DMS114 treated with DMSO at 0.1 percent for 48 hours (cell line): ENCODE measurements around the gene JAG2.
A peak's percentile ranks its signal among the peaks of the same experiment; 100 is the strongest.

Source experiments
- DNase-seq: peaks from one replicate; lab custom pipeline; 2025; ENCODE audit not compliant: unreplicated experiment; lab: John Stamatoyannopoulos, UW

The JAG2 gene

DNA sequence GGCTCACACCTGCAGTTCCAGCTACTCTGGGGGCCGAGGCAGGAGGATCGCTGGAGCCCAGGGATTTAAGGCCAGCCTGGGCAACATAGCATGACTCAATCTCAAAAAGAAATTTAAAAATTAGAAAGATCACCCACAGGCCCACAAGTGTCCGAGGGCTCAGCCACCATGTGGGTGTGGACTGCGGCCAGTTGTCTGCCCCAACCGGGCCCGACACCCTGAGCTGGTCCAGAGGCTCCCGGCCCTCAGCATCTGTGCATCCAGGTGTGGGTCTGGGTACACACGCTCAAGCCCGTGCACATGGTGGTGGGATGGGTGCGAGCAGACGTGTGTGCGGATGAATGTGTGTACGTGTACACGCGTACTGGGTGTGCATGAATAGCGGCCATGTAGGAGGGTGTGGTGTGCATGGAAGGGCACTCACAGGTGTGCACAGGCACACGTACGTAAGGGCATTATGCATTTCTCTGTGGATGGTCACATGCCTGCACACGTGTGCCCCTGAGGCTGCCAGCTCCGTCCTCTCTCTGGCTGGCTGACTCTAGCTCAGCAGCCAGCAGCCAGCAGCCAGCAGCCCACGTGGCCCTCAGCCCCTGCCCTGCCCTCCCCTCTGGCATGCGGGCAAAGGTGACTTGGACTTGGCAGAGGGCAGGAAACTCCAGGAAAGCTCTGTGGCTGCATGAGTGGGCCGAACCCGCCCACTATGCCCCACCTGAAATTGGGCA, 35.8 kb upstream of the JAG2 start:
- DNase-seq, result no peak

DNA sequence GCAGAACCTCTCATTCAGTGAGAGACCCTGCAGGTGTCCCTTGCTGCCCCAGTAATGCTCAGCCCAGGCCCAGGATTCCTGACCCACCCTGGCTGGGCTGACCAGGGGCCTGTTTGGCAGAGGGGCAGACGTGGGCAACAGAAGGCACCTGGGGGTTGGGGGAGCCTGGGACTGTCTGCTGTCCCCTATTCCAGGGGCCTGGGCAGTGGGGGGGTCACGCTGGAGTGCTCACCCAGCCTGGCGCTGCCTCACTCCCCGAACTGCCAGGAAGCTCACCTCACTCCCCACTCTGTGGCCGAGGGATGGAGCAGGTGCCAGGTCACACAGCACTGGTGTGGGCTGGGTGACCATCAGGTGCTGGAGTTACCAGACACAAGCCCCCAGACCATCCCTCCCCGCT, 35.1 kb upstream of the JAG2 start:
- no peak for DNase-seq

DNA sequence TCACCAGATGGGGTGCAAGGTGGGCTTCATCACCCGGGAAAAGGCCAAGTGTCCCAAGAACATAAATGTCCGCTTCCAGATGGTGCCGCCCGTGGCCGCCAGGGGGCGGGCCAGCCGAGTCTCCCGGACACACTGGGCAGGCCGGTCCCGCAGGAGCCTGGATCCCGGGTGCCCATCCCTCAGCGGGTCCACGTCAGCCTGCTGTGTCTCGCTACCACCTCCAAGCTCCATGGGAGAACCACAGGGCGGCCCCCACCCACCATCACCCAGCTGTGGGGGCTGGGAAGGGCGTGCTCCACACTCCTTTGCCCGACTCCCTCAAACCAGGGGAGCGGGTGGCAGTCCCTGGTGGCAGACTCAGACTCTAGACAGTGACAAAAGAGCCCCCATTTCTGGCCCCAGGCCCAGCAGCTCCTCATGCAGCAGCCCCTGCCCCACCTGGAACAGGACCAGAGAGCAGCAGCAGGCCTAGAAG, 34.5 kb upstream of the JAG2 start:
- DNase-seq, result peak; percentile 14

GRCh38 chr14:105201925-105202513, 33.4 kb upstream of the JAG2 start:
- DNase-seq, result no peak

DNA sequence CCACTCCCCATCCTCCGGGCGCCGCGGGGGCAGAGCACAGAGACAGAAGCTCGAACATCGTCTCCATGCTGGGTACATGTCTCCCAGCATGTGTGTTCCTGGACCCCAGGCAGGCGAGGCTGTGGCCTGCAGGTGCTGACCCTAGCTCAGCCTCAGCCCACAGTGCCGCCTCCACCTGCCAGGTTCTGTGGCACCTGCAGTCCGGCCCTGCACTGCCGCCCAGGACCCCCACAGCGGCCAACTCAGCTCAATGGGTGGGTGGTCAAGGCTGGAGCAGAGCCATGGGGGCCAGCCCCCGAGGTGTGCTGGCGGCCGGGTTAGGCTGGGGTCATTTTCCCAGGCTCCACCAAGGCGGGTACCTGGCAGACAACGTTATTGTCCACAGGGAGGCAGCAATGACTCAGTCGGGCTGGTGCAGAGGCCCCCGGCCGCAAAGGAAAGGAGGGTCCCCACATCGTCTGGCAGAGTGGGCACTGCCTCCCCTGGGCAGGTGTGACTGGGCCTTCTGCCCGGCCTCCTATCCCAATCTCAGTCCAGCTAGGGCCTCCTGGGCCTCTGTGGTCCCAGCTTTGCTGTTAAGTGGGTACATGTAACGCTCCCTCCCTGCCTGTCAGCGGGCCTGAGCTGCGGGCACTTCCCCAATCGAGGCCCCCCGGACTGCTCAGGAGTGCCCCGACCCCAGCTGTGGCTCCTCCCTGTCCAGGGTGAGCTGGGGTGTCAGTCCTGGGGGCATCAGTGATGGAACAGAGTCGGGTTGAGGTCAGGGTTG, 32.8 kb upstream of the JAG2 start:
- no peak for DNase-seq

DNA sequence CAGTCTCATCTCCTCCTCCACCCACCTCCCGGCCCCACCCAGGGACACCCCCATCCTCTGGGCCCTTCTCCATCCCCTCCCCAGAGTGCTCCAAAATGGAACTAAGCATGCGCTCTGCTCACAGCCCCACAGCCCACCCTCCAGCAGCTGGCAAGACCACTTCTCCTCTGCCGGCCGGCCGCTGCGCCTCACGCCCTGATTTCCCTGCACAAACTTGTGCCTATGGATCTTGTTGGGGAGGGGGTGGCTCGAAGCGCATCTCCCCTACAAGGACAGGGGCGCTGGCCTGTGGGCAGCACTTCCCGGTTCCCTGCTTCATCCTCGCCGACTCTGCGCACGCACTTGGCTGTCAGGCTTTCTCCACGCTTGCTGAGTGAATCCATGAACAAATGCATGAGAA, 32.1 kb upstream of the JAG2 start:
- no peak for DNase-seq

DNA sequence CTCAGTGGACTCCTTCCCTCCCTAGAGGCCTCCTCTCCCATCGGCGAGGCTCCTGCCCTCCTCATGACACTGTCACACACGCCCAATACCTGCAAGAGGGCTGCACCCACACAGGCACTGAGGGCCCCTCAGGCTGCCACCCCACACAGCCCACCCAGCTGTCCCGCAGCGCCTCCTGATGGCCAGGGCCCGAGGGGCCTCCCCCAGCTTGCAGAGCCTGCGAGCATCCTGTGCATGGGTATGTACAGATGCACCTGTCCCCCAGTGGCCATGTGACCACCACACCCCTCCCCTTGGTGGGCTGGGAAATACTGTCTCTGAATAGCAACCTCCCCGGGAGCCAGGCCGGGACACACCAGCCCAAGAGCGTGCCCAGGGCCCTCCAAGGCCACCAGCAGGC, 31.5 kb upstream of the JAG2 start:
- no peak for DNase-seq

DNA sequence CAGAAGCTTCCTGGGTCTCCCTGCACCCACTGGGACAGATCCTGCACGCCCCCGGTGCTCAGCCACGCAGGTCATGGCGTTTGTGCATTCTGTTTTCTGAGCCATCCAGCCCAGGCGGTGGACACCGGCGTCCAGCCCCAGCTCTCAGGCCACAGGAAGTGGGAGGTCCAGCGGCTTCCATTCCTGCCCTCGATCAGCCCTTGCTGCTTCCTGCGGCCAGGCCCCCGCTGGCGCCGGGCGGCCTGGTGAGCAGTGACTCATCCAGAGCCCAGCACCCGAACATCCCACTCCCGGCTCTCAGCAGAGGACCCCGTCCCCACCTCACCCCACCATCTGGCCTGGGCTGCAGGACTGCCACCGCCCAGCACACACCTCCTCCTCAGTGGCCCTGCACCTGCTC, 30.5 kb upstream of the JAG2 start:
- no peak for DNase-seq

DNA sequence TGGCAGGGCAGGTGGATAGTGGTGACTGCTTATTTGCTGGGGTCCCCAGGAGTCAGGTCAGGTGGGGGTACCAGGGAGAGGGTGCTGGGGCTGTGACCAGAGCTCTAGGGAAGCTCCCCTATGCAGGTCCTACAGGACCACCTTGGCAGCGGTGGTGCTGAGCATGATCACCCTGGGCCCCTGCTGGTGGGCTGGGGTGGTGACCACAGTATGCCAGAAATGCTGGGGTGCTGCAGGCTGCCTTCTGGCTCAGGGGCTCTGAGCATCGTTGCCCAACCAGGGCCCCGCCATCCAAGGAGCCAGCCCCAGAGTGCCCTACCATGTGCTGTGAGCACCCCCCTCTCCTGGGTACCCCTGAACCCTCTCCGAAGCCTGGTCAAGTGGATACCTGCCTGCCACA, 30.0 kb upstream of the JAG2 start:
- DNase-seq, result no peak

DNA sequence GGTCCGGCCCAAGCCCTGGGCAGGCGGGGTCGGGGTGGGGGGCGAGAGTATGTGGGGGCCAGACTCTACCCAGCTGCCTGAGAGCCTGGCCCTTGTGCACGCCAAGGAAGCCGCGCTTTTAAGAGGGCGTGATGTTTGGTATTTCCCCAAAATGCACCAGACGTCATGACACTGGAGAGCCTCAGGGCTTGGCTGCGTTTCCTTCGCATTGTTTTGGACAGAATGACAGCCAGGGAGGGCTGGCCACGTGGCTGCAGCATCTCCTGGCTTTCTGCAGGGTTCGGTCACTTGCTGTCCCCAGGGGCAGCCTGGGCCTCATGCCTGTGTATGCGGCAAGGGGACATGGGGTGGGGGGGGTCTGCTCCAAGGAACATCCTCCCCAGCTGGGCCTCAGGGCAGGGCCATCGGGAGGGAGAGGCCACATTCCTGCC, 28.6 kb upstream of the JAG2 start:
- DNase-seq, result no peak

DNA sequence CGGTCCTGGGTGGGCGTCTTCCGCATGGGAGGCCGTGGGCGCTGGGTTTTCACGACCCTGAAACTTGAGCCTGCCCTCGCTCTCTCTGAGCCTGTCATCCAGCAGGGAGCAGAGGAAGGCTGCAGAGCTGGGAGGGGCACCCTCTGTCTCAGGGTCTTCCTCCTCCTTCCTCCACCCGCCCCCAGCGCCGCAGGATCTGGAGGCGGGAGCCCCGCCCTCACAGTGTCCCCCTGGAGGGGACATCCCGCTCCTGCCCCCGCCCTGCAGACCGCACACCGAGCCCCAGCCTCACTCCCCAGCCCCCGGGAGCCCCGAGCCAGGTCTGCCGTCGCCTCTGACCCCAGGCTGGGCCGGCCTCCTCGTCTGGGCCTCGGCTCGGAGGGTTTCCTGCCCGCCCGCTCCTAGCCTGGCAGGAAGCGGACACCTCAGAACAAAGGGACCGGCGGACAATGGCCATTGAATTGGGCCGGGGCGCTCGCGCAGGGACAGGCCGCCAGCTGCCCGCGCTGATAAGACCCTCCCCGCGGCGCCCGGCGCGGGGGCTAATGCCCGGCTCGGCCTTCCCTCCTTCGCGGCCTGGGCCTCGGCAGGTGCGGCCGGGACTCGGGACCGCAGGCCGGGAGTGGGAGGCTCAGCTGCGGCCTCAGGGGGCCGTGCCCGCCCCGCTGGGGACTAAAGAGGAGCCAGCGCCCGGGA, 27.8 kb upstream of the JAG2 start:
- DNase-seq, result no peak

- no peak for DNase-seq
Observed at GRCh38 chr14:105195522-105196264, 27.1 kb upstream of the JAG2 start.

- no peak for DNase-seq
Observed at GRCh38 chr14:105195051-105195450, 26.5 kb upstream of the JAG2 start.

DNA sequence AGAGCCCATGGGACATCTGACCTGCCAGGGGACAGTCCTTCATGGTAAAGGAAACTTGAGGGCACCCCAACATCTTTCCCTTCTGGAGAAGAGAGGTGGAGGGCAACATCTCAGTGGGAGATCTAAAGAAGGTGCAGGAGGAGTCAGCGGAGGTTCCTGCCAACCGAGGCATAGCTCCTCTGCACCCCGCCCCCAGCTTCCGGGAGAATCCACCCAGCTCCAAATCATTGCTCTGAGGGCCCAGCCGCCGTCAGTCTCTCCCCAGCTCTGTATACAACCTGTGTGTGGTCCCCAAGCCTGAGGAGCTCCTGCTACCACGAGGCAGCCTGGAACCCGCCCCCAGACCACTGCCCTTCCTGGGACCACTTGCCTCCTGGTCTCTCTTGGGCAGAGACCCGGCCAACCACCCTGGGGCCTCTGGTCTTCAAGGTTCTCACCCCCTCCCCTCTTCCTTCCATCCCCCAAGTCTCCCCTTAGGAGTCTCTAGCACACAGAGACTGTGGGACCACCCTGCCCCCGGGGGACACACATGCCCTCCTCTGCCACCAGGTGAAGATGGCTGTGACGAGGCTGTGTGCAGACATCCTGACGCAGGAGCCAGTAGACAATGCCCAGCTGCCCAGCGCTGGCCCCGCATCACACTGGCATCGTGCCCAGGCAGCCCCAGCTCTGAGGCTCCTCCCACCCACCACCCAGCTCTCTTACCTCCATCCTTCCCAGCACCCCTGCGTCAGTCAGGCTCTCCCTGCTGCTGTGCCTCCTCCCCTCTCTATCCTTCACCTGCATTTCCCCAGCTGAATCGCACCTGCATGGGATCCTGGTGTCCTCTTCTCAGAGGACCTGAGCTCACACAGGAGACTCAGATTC, 25.6 kb upstream of the JAG2 start:
- DNase-seq, result no peak

DNA sequence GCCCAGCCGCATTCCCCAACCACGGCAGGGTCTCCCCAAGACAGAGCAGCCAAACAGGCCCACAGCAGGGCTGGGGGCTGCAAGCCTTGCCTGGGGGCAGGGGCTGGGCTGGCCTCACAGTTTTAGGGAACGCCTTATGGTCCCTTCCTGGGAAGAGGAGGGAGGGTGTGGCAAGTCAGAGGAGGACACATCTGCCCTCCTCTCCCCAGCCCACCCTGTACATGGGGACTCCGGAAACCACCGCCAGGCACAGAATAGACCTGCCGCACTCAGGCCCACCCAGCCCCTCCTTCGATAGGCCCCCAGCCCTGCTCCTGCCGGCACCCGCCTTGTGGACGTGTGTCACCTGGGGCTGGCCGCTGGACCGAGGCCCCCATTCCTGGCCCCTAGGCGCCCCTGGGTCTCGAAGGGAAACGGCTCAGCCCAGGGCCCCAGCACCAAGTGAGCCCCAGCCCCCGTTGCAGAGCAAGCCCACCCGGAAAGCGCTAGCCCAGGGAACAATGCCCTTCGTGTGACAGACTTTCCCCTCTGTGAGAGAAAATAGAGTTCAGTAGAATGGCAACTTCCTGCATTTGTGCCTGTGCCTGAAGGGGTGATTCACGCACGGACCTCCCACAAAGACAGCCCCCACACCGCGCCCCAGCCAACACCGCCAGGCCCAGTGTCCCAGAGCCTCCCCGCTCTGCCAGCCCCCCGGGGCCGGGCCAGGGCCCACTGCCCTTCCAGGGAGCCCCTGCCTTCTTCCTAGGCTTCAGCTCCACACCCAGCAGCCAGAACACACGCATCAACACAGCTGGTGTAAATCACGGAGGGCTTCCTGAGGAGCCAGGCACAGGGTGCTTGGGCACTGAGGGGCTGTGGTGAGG, 24.5 kb upstream of the JAG2 start:
- DNase-seq, result no peak

DNA sequence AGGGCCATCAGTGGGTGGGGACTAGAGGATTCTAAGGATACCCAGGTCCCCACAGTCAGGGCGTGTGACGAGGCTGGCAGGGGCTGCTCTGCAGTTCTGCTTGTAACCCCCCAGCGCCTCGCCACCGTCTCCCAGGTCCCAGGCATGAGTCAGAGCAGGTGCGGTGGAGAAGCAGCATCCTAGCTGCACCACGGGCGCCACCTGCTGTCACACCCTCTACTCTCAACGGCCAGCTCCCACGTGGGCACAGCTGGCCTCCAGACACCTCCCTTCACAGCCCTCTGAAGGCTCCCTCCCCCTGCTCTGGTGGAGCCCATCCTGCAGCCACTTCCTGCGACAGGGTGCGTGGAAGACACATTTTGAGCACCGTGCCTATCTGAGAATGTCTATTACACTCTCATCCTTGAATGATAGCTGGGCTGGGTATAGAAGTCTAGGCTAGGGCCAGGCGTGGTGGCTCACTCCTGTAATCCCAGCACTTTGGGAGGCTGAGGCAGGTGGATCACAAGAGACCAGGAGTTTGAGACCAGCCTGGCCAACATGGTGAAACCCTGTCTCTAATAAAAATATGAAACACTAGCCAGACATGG, 19.5 kb upstream of the JAG2 start:
- DNase-seq, result no peak

DNA sequence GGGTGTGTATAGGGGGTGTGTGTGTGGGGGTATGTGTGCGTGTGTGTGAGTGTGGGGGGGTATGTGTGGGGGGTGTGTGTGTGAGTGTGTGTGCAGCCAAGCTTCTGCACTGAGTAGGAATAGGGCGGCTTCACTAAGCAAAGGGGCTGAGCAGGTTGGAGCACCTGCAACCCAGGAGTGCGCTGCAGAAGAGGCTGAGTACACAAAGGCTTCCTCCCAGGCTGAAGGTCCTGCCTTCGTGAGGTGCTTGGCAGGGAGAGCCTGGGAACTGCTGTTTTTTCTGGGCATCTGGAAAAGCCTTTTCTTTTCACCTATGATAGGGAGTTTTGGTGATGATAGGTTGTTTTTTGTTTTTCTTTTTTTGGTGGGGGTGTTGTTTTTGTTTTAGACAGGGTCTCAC, 18.5 kb upstream of the JAG2 start:
- no peak for DNase-seq

DNA sequence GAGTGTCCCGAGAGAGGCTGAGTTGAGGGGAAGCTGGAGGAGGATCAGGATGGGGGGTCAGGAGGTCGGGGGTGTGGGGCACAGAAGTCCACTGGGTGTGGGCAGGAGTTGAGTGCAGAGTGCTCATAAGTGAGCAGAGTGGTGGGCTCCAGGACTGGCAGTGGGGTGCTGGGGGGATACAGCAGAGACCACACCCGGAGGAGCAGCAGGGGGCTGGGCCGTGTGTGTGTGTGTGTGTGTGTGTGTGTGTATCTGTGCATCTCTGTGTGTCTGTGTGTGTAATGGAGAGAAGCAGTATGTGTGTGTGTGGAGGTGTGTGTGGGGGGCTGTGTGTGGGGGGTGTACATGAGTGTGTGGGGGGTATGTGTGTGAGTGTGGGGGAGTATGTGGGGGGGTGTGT, 17.4 kb upstream of the JAG2 start:
- no peak for DNase-seq

DNA sequence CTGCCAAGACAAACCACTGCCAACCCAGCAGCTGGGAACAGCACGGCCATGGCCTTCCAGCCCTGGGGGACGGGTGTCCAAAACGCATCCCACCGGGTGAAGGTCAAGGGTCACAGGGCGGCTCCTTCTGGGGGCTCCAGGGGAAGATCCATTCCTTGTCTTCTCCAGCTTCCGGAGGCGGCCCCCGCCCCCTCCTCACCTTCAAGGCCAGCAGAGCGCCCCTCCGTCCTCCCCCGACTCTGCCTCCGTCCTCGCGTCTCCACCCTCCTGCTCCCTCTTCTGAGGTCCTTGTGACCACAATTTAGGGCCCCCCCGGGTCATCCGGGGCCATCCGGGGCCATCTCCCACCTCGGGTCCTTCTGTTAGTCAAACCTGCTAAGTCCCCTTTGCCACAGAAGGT, 16.4 kb upstream of the JAG2 start:
- no peak for DNase-seq
